ENCODE data around the gene CSTPP1. TPM values are rescaled to one million over a fixed set of nuclear protein-coding genes. Genes with fewer than 3 reads are reported as not detected.
A peak's percentile ranks its signal among the peaks of the same experiment; 100 is the strongest.
"Not testable (repeated sequence)": the region's sequence is repeated elsewhere in the genome, so short reads cannot be mapped to it uniquely, and the experiment has no call there.

Gene CSTPP1
- total RNA-seq, 6 experiments from 2014 or later = 19.4 to 29.2 (median 27.1) TPM

DNA sequence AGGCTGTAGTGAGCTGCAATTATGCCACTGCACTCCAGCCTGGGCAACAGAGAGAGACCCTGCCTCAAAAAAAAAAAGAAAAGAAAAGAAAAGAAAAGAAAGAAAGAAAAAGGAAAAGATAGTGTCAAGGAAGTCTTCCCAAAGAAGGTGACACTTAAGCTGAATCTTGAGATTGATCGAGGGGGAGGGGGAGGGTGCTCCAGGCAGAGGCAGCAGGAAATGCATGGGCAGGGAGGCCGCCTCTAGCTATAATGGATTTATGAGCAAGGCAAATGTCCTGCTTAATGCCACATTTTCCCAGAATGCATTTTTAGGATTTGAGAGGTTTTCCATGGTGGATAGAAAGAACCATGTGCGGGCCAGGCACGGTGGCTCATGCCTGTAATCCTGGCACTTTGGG, 264.5 kb downstream of the CSTPP1 start:
- no peak for TF ChIP-seq CTCF (IDR thresholded peaks at IDR 0.05)
- H3K27me3 Mint-ChIP-seq (ENCODE audit: insufficient read depth) = peaks cover 1% of the 10 kb centered on the region; the same call in 1 of the 2 replicates
- no peak overlapping the region for H3K27ac Mint-ChIP-seq
- H3K36me3 Mint-ChIP-seq (ENCODE audit: low read depth) = no peaks in the 10 kb centered on the region
- DNase-seq = no peak
- peaks cover 12% of the 10 kb centered on the region for H3K4me1 Mint-ChIP-seq (ENCODE audit: low read depth)
- no peak overlapping the region for H3K4me3 Mint-ChIP-seq
- H3K9me3 Mint-ChIP-seq = no peaks in the 10 kb centered on the region

GRCh38 chr11:47202576-47202975, 266.0 kb downstream of the CSTPP1 start:
- H3K27ac Mint-ChIP-seq = no peak overlapping the region
- H3K36me3 Mint-ChIP-seq (ENCODE audit: low read depth) = no peaks in the 10 kb centered on the region
- H3K4me1 Mint-ChIP-seq (ENCODE audit: low read depth) = peaks cover 12% of the 10 kb centered on the region
- DNase-seq = no peak
- TF ChIP-seq CTCF (IDR thresholded peaks at IDR 0.05) = no peak
- H3K9me3 Mint-ChIP-seq = no peaks in the 10 kb centered on the region
- peaks cover 3% of the 10 kb centered on the region for H3K27me3 Mint-ChIP-seq (ENCODE audit: insufficient read depth)
- no peak overlapping the region for H3K4me3 Mint-ChIP-seq

DNA sequence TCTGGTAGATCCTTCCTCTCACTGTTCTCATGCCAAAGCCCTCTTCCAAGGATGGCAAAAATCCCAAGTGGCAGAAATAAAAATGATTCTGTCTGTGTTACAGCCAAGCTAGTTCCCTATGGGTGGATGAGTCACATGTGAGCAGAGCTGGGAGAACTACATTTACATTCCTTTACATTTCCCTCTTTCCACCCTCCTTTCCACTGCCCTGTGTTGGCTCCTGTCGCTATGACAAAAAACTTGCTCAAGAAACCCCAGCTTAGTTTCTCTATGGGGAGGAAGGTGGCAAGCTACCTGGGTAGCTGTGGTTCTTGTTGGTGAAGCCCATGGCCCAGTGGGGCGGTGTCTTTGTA, 268.1 kb downstream of the CSTPP1 start:
- Mint-ChIP-seq H3K4me3 (peak overlapping the region; percentile 26; the same call in 1 of the 2 replicates), H3K27ac (peak overlapping the region; percentile 66)

DNA sequence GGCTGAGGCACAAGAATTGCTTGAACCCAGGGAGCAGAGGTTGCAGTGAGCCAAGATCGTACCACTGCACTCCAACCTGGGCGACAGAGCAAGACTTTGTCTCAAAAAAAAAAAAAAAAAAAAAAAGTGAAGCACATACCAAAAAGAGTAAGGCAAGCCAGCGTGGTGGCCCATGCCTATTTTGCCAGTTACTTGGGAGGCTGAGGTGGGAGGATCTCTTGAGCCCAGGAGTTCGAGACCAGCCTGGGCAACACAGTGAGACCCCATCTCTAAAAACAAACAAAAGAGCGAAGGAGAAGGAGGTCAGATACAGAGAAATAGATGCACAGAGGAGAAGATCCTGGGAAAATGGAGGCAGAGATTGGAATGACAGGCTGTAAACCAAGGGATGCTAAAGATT, 270.0 kb downstream of the CSTPP1 start:
- DNase-seq, H3K4me3 Mint-ChIP-seq: not testable (repeated sequence)

More for the DNA sequence above, 268.1 kb downstream of the CSTPP1 start:
- Mint-ChIP-seq H3K27me3 (ENCODE audit: insufficient read depth) (peaks cover 3% of the 10 kb centered on the region), H3K9me3 (no peaks in the 10 kb centered on the region), H3K4me1 (ENCODE audit: low read depth) (peaks cover 12% of the 10 kb centered on the region), H3K36me3 (ENCODE audit: low read depth) (no peaks in the 10 kb centered on the region)
- DNase-seq = peak; percentile 75
- TF ChIP-seq CTCF (IDR thresholded peaks at IDR 0.05) = no peak

GRCh38 chr11:47207459-47207858, 270.9 kb downstream of the CSTPP1 start:
- TF ChIP-seq CTCF (IDR thresholded peaks at IDR 0.05) = no peak
- H3K4me1 Mint-ChIP-seq (ENCODE audit: low read depth) = peaks cover 12% of the 10 kb centered on the region
- H3K9me3 Mint-ChIP-seq = no peaks in the 10 kb centered on the region
- no peak overlapping the region for H3K4me3 Mint-ChIP-seq
- H3K27ac Mint-ChIP-seq = no peak overlapping the region
- H3K27me3 Mint-ChIP-seq (ENCODE audit: insufficient read depth) = peaks cover 4% of the 10 kb centered on the region
- H3K36me3 Mint-ChIP-seq (ENCODE audit: low read depth) = no peaks in the 10 kb centered on the region
- DNase-seq = no peak

More for the DNA sequence above, 270.0 kb downstream of the CSTPP1 start:
- not testable (repeated sequence) for H3K27ac Mint-ChIP-seq; H3K9me3 Mint-ChIP-seq; H3K36me3 Mint-ChIP-seq (ENCODE audit: low read depth); H3K27me3 Mint-ChIP-seq (ENCODE audit: insufficient read depth)
- peaks cover 12% of the 10 kb centered on the region for H3K4me1 Mint-ChIP-seq (ENCODE audit: low read depth)

DNA sequence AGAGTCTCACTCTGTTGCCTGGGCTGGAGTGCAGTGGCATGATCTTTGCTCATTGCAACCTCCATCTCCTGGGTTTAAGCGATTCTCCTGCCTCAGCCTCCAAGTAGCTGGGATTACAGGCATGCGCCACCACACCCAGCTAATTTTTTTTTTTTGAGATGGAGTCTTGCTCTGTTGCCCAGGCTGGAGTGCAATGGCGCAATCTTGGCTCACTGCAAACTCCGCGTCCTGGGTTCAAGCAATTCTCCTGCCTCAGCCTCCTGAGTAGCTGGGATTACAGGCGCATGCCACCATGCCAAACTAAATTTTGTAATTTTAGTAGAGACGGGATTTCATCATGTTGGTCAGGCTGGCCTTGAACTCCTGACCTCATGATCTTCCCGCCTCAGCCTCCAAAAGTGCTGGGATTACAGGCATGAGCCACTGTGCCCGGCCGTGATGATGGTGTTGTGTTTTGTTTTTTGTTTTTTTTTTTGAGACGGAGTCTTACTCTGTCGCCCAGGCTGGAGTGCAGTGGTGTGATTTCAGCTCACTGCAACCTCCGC, 271.5 kb downstream of the CSTPP1 start:
- not testable (repeated sequence) for H3K9me3 Mint-ChIP-seq; H3K27ac Mint-ChIP-seq; DNase-seq; H3K27me3 Mint-ChIP-seq (ENCODE audit: insufficient read depth); H3K4me3 Mint-ChIP-seq; H3K36me3 Mint-ChIP-seq (ENCODE audit: low read depth)
- peaks cover 12% of the 10 kb centered on the region for H3K4me1 Mint-ChIP-seq (ENCODE audit: low read depth)

- H3K9me3 Mint-ChIP-seq = no peaks in the 10 kb centered on the region
- H3K36me3 Mint-ChIP-seq (ENCODE audit: low read depth) = no peaks in the 10 kb centered on the region
- peaks cover 4% of the 10 kb centered on the region for H3K27me3 Mint-ChIP-seq (ENCODE audit: insufficient read depth)
- no peak overlapping the region for H3K4me3 Mint-ChIP-seq
- no peak overlapping the region for H3K27ac Mint-ChIP-seq
- no peak for TF ChIP-seq CTCF (IDR thresholded peaks at IDR 0.05)
- no peak for DNase-seq
- peaks cover 12% of the 10 kb centered on the region for H3K4me1 Mint-ChIP-seq (ENCODE audit: low read depth)
Observed at GRCh38 chr11:47208628-47209027, 272.1 kb downstream of the CSTPP1 start.
